ENCODE measurements around the gene KIF1B. TPM values are rescaled to one million over a fixed set of nuclear protein-coding genes. Genes with fewer than 3 reads are reported as not detected.
A peak's percentile ranks its signal among the peaks of the same experiment; 100 is the strongest.

KIF1B gene
- total RNA-seq, 1 donor from 2014 or later: 66.8 TPM

GRCh38 chr1:10353693-10354092 is 143.3 kb downstream of the KIF1B start:
- intact Hi-C loops (cut with DNase I): no loop called here
- no peak for DNase-seq
- no peak for ATAC-seq (ENCODE audit: poor library complexity)

- intact Hi-C loops (cut with DNase I): no loop called here
- ATAC-seq (ENCODE audit: poor library complexity) (no peak), DNase-seq (no peak)
Observed at GRCh38 chr1:10360045-10360444, 149.7 kb downstream of the KIF1B start.

- peak; percentile 64 for DNase-seq
Observed at GRCh38 chr1:10361515-10361914, 151.1 kb downstream of the KIF1B start.

GRCh38 chr1:10368194-10368593 is 157.8 kb downstream of the KIF1B start:
- intact Hi-C loops (cut with DNase I): no loop called here
- DNase-seq (no peak), ATAC-seq (ENCODE audit: poor library complexity) (peak; percentile 55)

More at GRCh38 chr1:10361515-10361914, 151.1 kb downstream of the KIF1B start:
- peak; percentile 94 for ATAC-seq (ENCODE audit: poor library complexity)
- intact Hi-C loops (cut with DNase I): no loop called here

- DNase-seq (no peak), ATAC-seq (ENCODE audit: poor library complexity) (no peak)
- intact Hi-C loops (cut with DNase I): no loop called here
Observed at GRCh38 chr1:10374442-10374860, 164.1 kb downstream of the KIF1B start.

- DNase-seq (peak; percentile 71), ATAC-seq (ENCODE audit: poor library complexity) (peak; percentile 87)
- intact Hi-C loops (cut with DNase I): loop anchor here (2.0 kb wide), 1 partner anchor 51 kb away; no protein-coding TSS in a partner anchor
Observed at GRCh38 chr1:10377365-10378029, 167.1 kb downstream of the KIF1B start.

GRCh38 chr1:10378081-10378841 is 167.9 kb downstream of the KIF1B start:
- DNase-seq: peak; percentile 68

GRCh38 chr1:10379101-10379620 is 168.8 kb downstream of the KIF1B start:
- DNase-seq: no peak
- intact Hi-C loops (cut with DNase I): no loop called here

More at GRCh38 chr1:10378081-10378841, 167.9 kb downstream of the KIF1B start:
- intact Hi-C loops (cut with DNase I): no loop called here
- peak; percentile 40 for ATAC-seq (ENCODE audit: poor library complexity)

GRCh38 chr1:10379676-10380075 is 169.3 kb downstream of the KIF1B start:
- DNase-seq: no peak
- intact Hi-C loops (cut with DNase I): no loop called here
- ATAC-seq (ENCODE audit: poor library complexity): no peak

More at GRCh38 chr1:10379101-10379620, 168.8 kb downstream of the KIF1B start:
- no peak for ATAC-seq (ENCODE audit: poor library complexity)

- no peak for DNase-seq
- ATAC-seq (ENCODE audit: poor library complexity): peak; percentile 45
- intact Hi-C loops (cut with DNase I): no loop called here
Observed at GRCh38 chr1:10380594-10381275, 170.4 kb downstream of the KIF1B start.

GRCh38 chr1:10383630-10384029 is 173.3 kb downstream of the KIF1B start:
- intact Hi-C loops (cut with DNase I): no loop called here
- ATAC-seq (ENCODE audit: poor library complexity) (no peak), DNase-seq (no peak)

GRCh38 chr1:10384219-10384618 is 173.8 kb downstream of the KIF1B start:
- DNase-seq: no peak
- ATAC-seq (ENCODE audit: poor library complexity): no peak
- intact Hi-C loops (cut with DNase I): no loop called here

- DNase-seq (no peak), ATAC-seq (ENCODE audit: poor library complexity) (no peak)
- intact Hi-C loops (cut with DNase I): no loop called here
Observed at GRCh38 chr1:10386761-10387676, 176.6 kb downstream of the KIF1B start.

GRCh38 chr1:10387677-10388386 is 177.5 kb downstream of the KIF1B start:
- DNase-seq: peak; percentile 71
- intact Hi-C loops (cut with DNase I): no loop called here
- peak; percentile 90 for ATAC-seq (ENCODE audit: poor library complexity)

- DNase-seq: no peak
- peak; percentile 16 for ATAC-seq (ENCODE audit: poor library complexity)
- intact Hi-C loops (cut with DNase I): no loop called here
Observed at GRCh38 chr1:10388387-10388715, 178.0 kb downstream of the KIF1B start.

- intact Hi-C loops (cut with DNase I): no loop called here
- DNase-seq: no peak
- ATAC-seq (ENCODE audit: poor library complexity): no peak
Observed at GRCh38 chr1:10389271-10389973, 179.1 kb downstream of the KIF1B start.

GRCh38 chr1:10396870-10397269 is 186.5 kb downstream of the KIF1B start:
- intact Hi-C loops (cut with DNase I): no loop called here
- no peak for DNase-seq
- no peak for ATAC-seq (ENCODE audit: poor library complexity)
